CD4-positive, alpha-beta T cell (primary cell): Measurements from ENCODE around the gene FMNL2. TPM values are rescaled to one million over a fixed set of nuclear protein-coding genes. Genes with fewer than 3 reads are reported as not detected.

Source experiments
- ATAC-seq: fragments of 200-7000 bp; cut with Tn5 transposase; one replicate; pipeline ENCODE4 v1.10.0; 2022; ENCODE audit warnings: mild to moderate bottlenecking; ENCODE audit not compliant: poor library complexity
- CTCF ChIA-PET: fragments of 350-600 bp; sonication (Branson Sonifier 250); formaldehyde crosslinking; loops from one replicate; lab custom pipeline; 2021; ENCODE audit warnings: antibody characterized with exemption, inconsistent platforms; lab: Charles Lee
- POLR2A ChIA-PET: fragments of 350-600 bp; sonication (Branson Sonifier 250); formaldehyde crosslinking; loops from one replicate; lab custom pipeline; 2021; ENCODE audit warnings: antibody characterized with exemption, inconsistent platforms; lab: Charles Lee
- DNase-seq, 14 experiments: peaks; one replicate each; pipeline ENCODE4 v3.0.0-alpha.2; 2013 to 2020; ENCODE audit warnings: mixed read lengths in 2 of 14
- H3K27ac ChIP-seq, 2 donors: one replicate each; pipeline versions ENCODE4 v1.5.1 to v1.7.0; 2013; ENCODE audit warnings: low read length in 2 of 2, low read depth in 1 of 2, mild to moderate bottlenecking in 1 of 2
- H3K27me3 ChIP-seq, 2 experiments: 1 replicate in 1 of 2; 2 replicates in 1 of 2; pipeline versions ENCODE4 v1.6.1 to v1.7.0; 2013; ENCODE audit warnings: low read length in 2 of 2, control low read depth in 1 of 2, mild to moderate bottlenecking in 1 of 2, moderate library complexity in 1 of 2; ENCODE audit not compliant: insufficient read depth in 2 of 2, control insufficient read depth in 1 of 2
- H3K36me3 ChIP-seq: one replicate; pipeline ENCODE4 v1.6.1; 2013; ENCODE audit warnings: low read length, control low read depth; ENCODE audit not compliant: insufficient read depth
- H3K4me1 ChIP-seq: one replicate; pipeline ENCODE4 v1.6.1; 2013; ENCODE audit warnings: low read length, control low read depth; ENCODE audit not compliant: insufficient read depth
- H3K4me3 ChIP-seq: one replicate; pipeline ENCODE4 v1.5.1; 2013; ENCODE audit warnings: mild to moderate bottlenecking, low read length, moderate library complexity
- H3K9me3 ChIP-seq, 2 experiments: 1 replicate in 1 of 2; 2 replicates in 1 of 2; pipeline versions ENCODE4 v1.6.1 to v1.7.0; 2013; ENCODE audit warnings: low read length in 2 of 2, mild to moderate bottlenecking in 2 of 2, control low read depth in 1 of 2, moderate library complexity in 1 of 2; ENCODE audit not compliant: control insufficient read depth in 1 of 2, insufficient read depth in 1 of 2
- H3K27ac Mint-ChIP-seq: one replicate; pipeline ENCODE4 v1.8.0; 2020; ENCODE audit warnings: mixed read lengths
- H3K27me3 Mint-ChIP-seq: one replicate; pipeline ENCODE4 v1.8.0; 2021; ENCODE audit warnings: mixed read lengths
- H3K36me3 Mint-ChIP-seq: one replicate; pipeline ENCODE4 v1.8.0; 2021; ENCODE audit warnings: low read depth, mixed read lengths
- H3K4me1 Mint-ChIP-seq: one replicate; pipeline ENCODE4 v1.8.0; 2021; ENCODE audit warnings: low read depth, mixed read lengths
- H3K4me3 Mint-ChIP-seq: one replicate; pipeline ENCODE4 v1.8.0; 2020; ENCODE audit warnings: mild to moderate bottlenecking, mixed read lengths
- H3K9me3 Mint-ChIP-seq: one replicate; pipeline ENCODE4 v1.8.0; 2020; ENCODE audit warnings: mixed read lengths
- intact Hi-C, 2 experiments: fragments of 100-400 bp; cut with DNase I in 1 of 2; cut with micrococcal nuclease in 1 of 2; formaldehyde crosslinking; loops; one replicate each; pipeline versions ENCODE4 v1.15.1 to v1.9.0; 2023 to 2025; cut with DNase I, micrococcal nuclease
- total RNA-seq, 174 experiments: library from RNA in 2 of 174; stranded (reverse) in 2 of 174; gene quantifications; one replicate each; pipeline ENCODE4 v1.2.3 and lab custom pipeline; 2021 to 2026
- TF ChIP-seq, protein P1 (sequence below): fragments of 200-600 bp; IDR thresholded peaks from one replicate; pipeline ENCODE4 v1.8.0; 2022; ENCODE audit warnings: antibody characterized with exemption, mild to moderate bottlenecking

The FMNL2 gene
- total RNA-seq, 2 experiments from 2014 or later: 0.30 to 0.31 TPM

GRCh38 chr2:152565884-152566727 lies 231.1 kb downstream of the FMNL2 start:
- ChIA-PET CTCF (no interaction called here), POLR2A (no interaction called here)
- H3K36me3 ChIP-seq: no peaks in the 10 kb centered on the region
- Mint-ChIP-seq H3K9me3 (no peaks in the 10 kb centered on the region), H3K27ac (no peak overlapping the region), H3K4me3 (no peak overlapping the region), H3K36me3 (no peaks in the 10 kb centered on the region), H3K27me3 (peaks cover 22% of the 10 kb centered on the region), H3K4me1 (no peaks in the 10 kb centered on the region)
- DNase-seq (no peak), ATAC-seq (no peak)
- TF ChIP-seq, protein P1, sequence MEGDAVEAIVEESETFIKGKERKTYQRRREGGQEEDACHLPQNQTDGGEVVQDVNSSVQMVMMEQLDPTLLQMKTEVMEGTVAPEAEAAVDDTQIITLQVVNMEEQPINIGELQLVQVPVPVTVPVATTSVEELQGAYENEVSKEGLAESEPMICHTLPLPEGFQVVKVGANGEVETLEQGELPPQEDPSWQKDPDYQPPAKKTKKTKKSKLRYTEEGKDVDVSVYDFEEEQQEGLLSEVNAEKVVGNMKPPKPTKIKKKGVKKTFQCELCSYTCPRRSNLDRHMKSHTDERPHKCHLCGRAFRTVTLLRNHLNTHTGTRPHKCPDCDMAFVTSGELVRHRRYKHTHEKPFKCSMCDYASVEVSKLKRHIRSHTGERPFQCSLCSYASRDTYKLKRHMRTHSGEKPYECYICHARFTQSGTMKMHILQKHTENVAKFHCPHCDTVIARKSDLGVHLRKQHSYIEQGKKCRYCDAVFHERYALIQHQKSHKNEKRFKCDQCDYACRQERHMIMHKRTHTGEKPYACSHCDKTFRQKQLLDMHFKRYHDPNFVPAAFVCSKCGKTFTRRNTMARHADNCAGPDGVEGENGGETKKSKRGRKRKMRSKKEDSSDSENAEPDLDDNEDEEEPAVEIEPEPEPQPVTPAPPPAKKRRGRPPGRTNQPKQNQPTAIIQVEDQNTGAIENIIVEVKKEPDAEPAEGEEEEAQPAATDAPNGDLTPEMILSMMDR: no peak
- intact Hi-C loops: no loop called here
- H3K27ac ChIP-seq: no peak overlapping the region
- H3K9me3 ChIP-seq: no peaks in the 10 kb centered on the region
- no peak overlapping the region for H3K4me3 ChIP-seq
- no peaks in the 10 kb centered on the region for H3K27me3 ChIP-seq
- no peaks in the 10 kb centered on the region for H3K4me1 ChIP-seq

- H3K27ac ChIP-seq: no peak overlapping the region
- TF ChIP-seq, protein P1: no peak
- ATAC-seq (no peak), DNase-seq (peak in 2 of 14 experiments; percentile 20 to 39)
- Mint-ChIP-seq H3K9me3 (no peaks in the 10 kb centered on the region), H3K4me3 (no peak overlapping the region), H3K36me3 (no peaks in the 10 kb centered on the region), H3K4me1 (no peaks in the 10 kb centered on the region), H3K27ac (no peak overlapping the region), H3K27me3 (peaks cover 22% of the 10 kb centered on the region)
- H3K9me3 ChIP-seq: no peaks in the 10 kb centered on the region
- H3K36me3 ChIP-seq: no peaks in the 10 kb centered on the region
- H3K4me1 ChIP-seq: no peaks in the 10 kb centered on the region
- intact Hi-C loops: no loop called here
- no peaks in the 10 kb centered on the region for H3K27me3 ChIP-seq
- CTCF ChIA-PET: no interaction called here
- POLR2A ChIA-PET: no interaction called here
- no peak overlapping the region for H3K4me3 ChIP-seq
Measured at GRCh38 chr2:152566728-152567069, 231.7 kb downstream of the FMNL2 start.

- ATAC-seq (no peak), DNase-seq (no peak)
- H3K9me3 ChIP-seq: no peaks in the 10 kb centered on the region
- Mint-ChIP-seq H3K4me3 (no peak overlapping the region), H3K4me1 (no peaks in the 10 kb centered on the region), H3K36me3 (no peaks in the 10 kb centered on the region), H3K9me3 (no peaks in the 10 kb centered on the region), H3K27me3 (peaks cover 21% of the 10 kb centered on the region), H3K27ac (no peak overlapping the region)
- intact Hi-C loops: no loop called here
- CTCF ChIA-PET: no interaction called here
- no peak overlapping the region for H3K27ac ChIP-seq
- POLR2A ChIA-PET: no interaction called here
- TF ChIP-seq, protein P1: no peak
- H3K36me3 ChIP-seq: no peaks in the 10 kb centered on the region
- H3K27me3 ChIP-seq: no peaks in the 10 kb centered on the region
- H3K4me3 ChIP-seq: no peak overlapping the region
- no peaks in the 10 kb centered on the region for H3K4me1 ChIP-seq
Measured at GRCh38 chr2:152568531-152568930, 233.6 kb downstream of the FMNL2 start.
